ENCODE measurements around the gene GRXCR2.

DNA sequence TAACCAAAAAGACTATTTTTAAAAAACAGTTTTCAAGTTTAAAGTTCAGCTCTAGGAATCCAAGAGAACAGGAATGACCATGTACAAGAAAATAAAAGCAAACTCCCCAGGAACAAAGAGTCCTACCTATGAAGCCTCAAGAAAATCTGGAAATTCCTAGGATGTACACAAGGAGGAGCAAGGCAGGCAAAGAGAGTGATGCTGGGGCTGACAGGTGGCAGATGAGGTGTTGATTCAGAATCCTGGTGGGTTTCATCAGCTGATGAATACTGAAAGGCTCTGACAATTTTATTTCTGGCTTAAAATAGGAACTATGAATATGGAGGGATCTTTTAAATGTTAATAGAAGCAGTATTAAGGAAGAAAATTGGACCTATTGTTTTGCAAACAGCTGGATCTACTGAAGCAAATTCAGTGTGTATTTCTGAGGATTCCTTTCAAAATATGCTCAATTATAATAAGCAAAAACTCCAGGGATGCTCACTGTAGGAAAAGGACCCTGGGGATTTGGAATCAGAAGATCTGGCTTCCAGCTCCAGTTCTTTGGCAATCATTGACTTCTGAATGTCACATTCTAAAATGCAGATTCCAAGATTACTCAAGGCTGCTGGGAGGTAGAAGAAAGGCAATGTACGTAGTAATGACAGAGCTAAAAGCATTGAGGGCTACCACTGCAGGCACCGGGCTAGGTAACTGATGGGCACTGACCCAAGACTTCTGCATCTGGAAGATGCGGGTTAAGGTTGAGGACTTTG, 35.6 kb upstream of the GRXCR2 start:
- TF ChIP-seq SUZ12 (IDR thresholded peaks at IDR 0.05) (no peak), ARNT (IDR thresholded peaks at IDR 0.05) (no peak), SP1 (IDR thresholded peaks at IDR 0.05) (no peak), BHLHE40 (IDR thresholded peaks at IDR 0.05; ENCODE audit: borderline replicate concordance) (no peak), HDGF (IDR thresholded peaks at IDR 0.05; ENCODE audit: borderline replicate concordance) (no peak), FOXM1 (IDR thresholded peaks at IDR 0.05; ENCODE audit: borderline replicate concordance) (no peak), ELF4 (IDR thresholded peaks at IDR 0.05) (no peak), FOXA1 (IDR thresholded peaks at IDR 0.05) (no peak)
